Measurements from ENCODE around the gene WFS1. TPM values are rescaled to one million over a fixed set of nuclear protein-coding genes. Genes with fewer than 3 reads are reported as not detected.

WFS1 gene
- total and polyA plus RNA-seq, 2 donors (not counting 3 experiments of a cell fraction or from before 2014, with no cell fraction given), result 48.2 to 70.0 TPM

- no peak overlapping the region for H3K27ac ChIP-seq (ENCODE audit: insufficient read depth, low read depth, low read length)
- no peak overlapping the region for H3K4me3 ChIP-seq (replicated peaks in 1 of 3; ENCODE audit: insufficient read depth in 1 of 3, low read depth in 1 of 3, low read length in 3 of 3)
- H4K20me1 ChIP-seq (replicated peaks; ENCODE audit: control insufficient read depth, extremely low read depth, insufficient read depth, low read length), result no peaks in the 10 kb centered on the region
- ChIA-PET POLR2A (no interaction called here), CTCF (interaction anchor here (1.4 to 1.7 kb wide), 4 partner anchors 18 to 46 kb away, joined by 3 to 5 read pairs (median 4); no protein-coding TSS in a partner anchor)
- no peaks in the 10 kb centered on the region for H3K9me1 ChIP-seq (replicated peaks; ENCODE audit: control insufficient read depth, extremely low read depth, insufficient read depth, low read length)
- H3K27me3 ChIP-seq (ENCODE audit: control insufficient read depth in 2 of 2, insufficient read depth in 2 of 2, low read length in 2 of 2), result no peaks in the 10 kb centered on the region
- peaks cover 22% of the 10 kb centered on the region for H3K4me1 ChIP-seq (ENCODE audit: control insufficient read depth, extremely low read depth, insufficient read depth, low read length)
- TF ChIP-seq POLR2A (IDR thresholded peaks at IDR 0.05; ENCODE audit: low read depth, low read length) (no peak), JUN (IDR thresholded peaks at IDR 0.05; ENCODE audit: borderline replicate concordance, insufficient read depth, insufficient read length, low read depth) (no peak), POLR2AphosphoS5 (IDR thresholded peaks at IDR 0.05; ENCODE audit: insufficient read depth, low read depth, low read length) (no peak), EZH2 (IDR thresholded peaks at IDR 0.05; ENCODE audit: borderline replicate concordance, low read depth, low read length, severe bottlenecking) (no peak), MYC (IDR thresholded peaks at IDR 0.05; ENCODE audit: low read depth, low read length) (no peak), MAX (IDR thresholded peaks at IDR 0.05; ENCODE audit: insufficient read depth, insufficient read length) (no peak), GATA2 (IDR thresholded peaks at IDR 0.05; ENCODE audit: insufficient read depth, insufficient read length, low read depth, low read length) (no peak), CTCF (IDR thresholded peaks at IDR 0.05; ENCODE audit: extremely low read depth in 1 of 2, insufficient read depth in 1 of 2, low read depth in 1 of 2, low read length in 2 of 2) (no peak), FOS (IDR thresholded peaks at IDR 0.05; ENCODE audit: borderline replicate concordance, insufficient read depth, low read length) (no peak)
- no peaks in the 10 kb centered on the region for H3K9me3 ChIP-seq (replicated peaks; ENCODE audit: control insufficient read depth, insufficient read depth, low read length)
- no peak overlapping the region for H2AFZ ChIP-seq (ENCODE audit: low read depth, low read length)
- dilution Hi-C loops (cut with MboI; ENCODE audit: extremely low pct_ligation_motif_present, low sequenced_read_pairs) (no loop called here), intact Hi-C loops (cut with micrococcal nuclease) (no loop called here)
- peaks cover 0 to 29% of the 10 kb centered on the region in 2 experiments for H3K36me3 ChIP-seq (ENCODE audit: control insufficient read depth in 2 of 2, extremely low read depth in 1 of 2, insufficient read depth in 2 of 2, low read length in 2 of 2)
- H3K4me2 ChIP-seq (ENCODE audit: insufficient read depth, low read length), result no peak overlapping the region
- no TSS peak for BruUV-seq (replicated peaks)
- DNase-seq (ENCODE audit: low read depth, low spot score) (no peak), FAIRE-seq (no peak)
- no peak overlapping the region for H3K9ac ChIP-seq (replicated peaks; ENCODE audit: extremely low read depth, insufficient read depth, low read length)
- no peaks in the 10 kb centered on the region for H3K79me2 ChIP-seq (ENCODE audit: control insufficient read depth, insufficient read depth, low read length)
Observed at GRCh38 chr4:6281436-6282313, 12.0 kb downstream of the WFS1 start.
